Kidney (tissue), 14 donors: Measurements from ENCODE around the gene OR10X1. TPM values are rescaled to one million over a fixed set of nuclear protein-coding genes. Genes with fewer than 3 reads are reported as not detected.

ENCODE experiments used
- DNase-seq, 5 donors: peaks; one replicate each; pipeline ENCODE4 v3.0.0-alpha.2; 2013 to 2020
- FAIRE-seq: peaks from 2 replicates; lab custom pipeline; 2012; peaks lifted over from hg19 to GRCh38; lab: Jason Lieb, UNC
- H3K27ac ChIP-seq, 2 donors: one replicate each; pipeline ENCODE4 v1.7.0; 2013; ENCODE audit warnings: low read depth in 2 of 2, low read length in 2 of 2, inconsistent platforms in 1 of 2
- H3K27me3 ChIP-seq: one replicate; pipeline ENCODE4 v1.7.1; 2013; ENCODE audit warnings: low read length, inconsistent platforms; ENCODE audit not compliant: control insufficient read depth, insufficient read depth
- H3K36me3 ChIP-seq, 3 donors: one replicate each; pipeline versions ENCODE4 v1.7.0 to v1.7.1; 2013; ENCODE audit warnings: low read length in 3 of 3, control low read depth in 1 of 3, inconsistent platforms in 1 of 3; ENCODE audit not compliant: insufficient read depth in 3 of 3, control insufficient read depth in 2 of 3
- H3K4me1 ChIP-seq, 3 donors: one replicate each; pipeline versions ENCODE4 v1.7.0 to v1.7.1; 2013; ENCODE audit warnings: low read length in 3 of 3, inconsistent platforms in 1 of 3, low read depth in 1 of 3; ENCODE audit not compliant: control insufficient read depth in 2 of 3, insufficient read depth in 2 of 3
- H3K4me3 ChIP-seq, 3 donors: one replicate each; pipeline versions ENCODE4 v1.7.0 to v1.8.1; 2013; ENCODE audit warnings: low read length in 3 of 3, control low read depth in 1 of 3, inconsistent platforms in 1 of 3
- H3K9ac ChIP-seq, 3 donors: one replicate each; pipeline versions ENCODE4 v1.7.0 to v1.7.1; 2013; ENCODE audit warnings: low read length in 3 of 3, control low read depth in 1 of 3, inconsistent platforms in 1 of 3
- H3K9me3 ChIP-seq, 3 donors: one replicate each; pipeline versions ENCODE4 v1.7.0 to v1.7.1; 2013; ENCODE audit warnings: low read length in 3 of 3, control low read depth in 1 of 3, inconsistent platforms in 1 of 3; ENCODE audit not compliant: control insufficient read depth in 2 of 3, insufficient read depth in 1 of 3
- CTCF ChIP-seq: IDR thresholded peaks from 3 replicates; pipeline ENCODE4 v1.5.1; 2012; ENCODE audit warnings: mild to moderate bottlenecking, moderate library complexity, borderline replicate concordance; ENCODE audit not compliant: insufficient read depth; ENCODE audit errors: extremely low read depth
- intact Hi-C: fragments of 100-400 bp; cut with DNase I; formaldehyde crosslinking; loops from one replicate; pipeline ENCODE4 v1.11.1; 2022
- polyA plus RNA-seq: library from polyadenylated mRNA; stranded (reverse); fragments of 350-450 nt; fragmentation: Illumina TruSeq; extraction: RNeasy Lipid Tissue Mini Kit (QIAGEN cat#74804); gene quantifications from one replicate; pipeline ENCODE4 v1.2.3, GENCODE V29; 2014; ENCODE audit warnings: low read depth, low replicate concordance; ENCODE audit not compliant: insufficient read depth
- total RNA-seq: library from RNA; stranded (reverse); fragmentation: NEBNext Ultra II Directional; extraction: Animal tissue kit (Norgen Biotek cat#: 25700); gene quantifications from one replicate; pipeline ENCODE4 v1.2.1, GENCODE V29; 2021
- donor health status: control.
- donor health status: control.
- donor health status: control.
- donor health status: control.
- donor health status: control.
- donor health status: DM: yes; HTN: yes; CAD: no.
- donor health status: Normal renal cell carcinoma (clear cell type).

Gene OR10X1
- total and polyA plus RNA-seq, 2 donors from 2014 or later, result not detected

GRCh38 chr1:158552296-158552695, 27.4 kb downstream of the OR10X1 start:
- no peak for TF ChIP-seq CTCF
- Histone ChIP-seq H3K36me3 (no peaks in the 10 kb centered on the region), H3K27ac (no peak overlapping the region), H3K27me3 (no peaks in the 10 kb centered on the region), H3K4me3 (no peak overlapping the region), H3K4me1 (no peaks in the 10 kb centered on the region), H3K9ac (no peak overlapping the region), H3K9me3 (no peaks in the 10 kb centered on the region)
- FAIRE-seq (no peak), DNase-seq (no peak)
- intact Hi-C loops, result no loop called here

- intact Hi-C loops, result no loop called here
- no peak for TF ChIP-seq CTCF
Measured at GRCh38 chr1:158547533-158547932, 32.2 kb downstream of the OR10X1 start.

GRCh38 chr1:158537609-158538008, 42.1 kb downstream of the OR10X1 start:
- Histone ChIP-seq H3K9me3 (peaks cover 0 to 2% (median 0%) of the 10 kb centered on the region in 3 donors), H3K27ac (no peak overlapping the region), H3K9ac (no peak overlapping the region), H3K27me3 (no peaks in the 10 kb centered on the region), H3K36me3 (no peaks in the 10 kb centered on the region), H3K4me1 (no peaks in the 10 kb centered on the region), H3K4me3 (no peak overlapping the region)
- intact Hi-C loops, result no loop called here
- TF ChIP-seq CTCF, result no peak
- DNase-seq, result no peak
- FAIRE-seq, result no peak

More at GRCh38 chr1:158547533-158547932, 32.2 kb downstream of the OR10X1 start:
- no peaks in the 10 kb centered on the region for H3K27me3 ChIP-seq
- FAIRE-seq (no peak), DNase-seq (no peak)
- no peak overlapping the region for H3K9ac ChIP-seq
- H3K4me1 ChIP-seq, result no peaks in the 10 kb centered on the region
- no peak overlapping the region for H3K27ac ChIP-seq
- no peaks in the 10 kb centered on the region for H3K9me3 ChIP-seq
- no peaks in the 10 kb centered on the region for H3K36me3 ChIP-seq
- H3K4me3 ChIP-seq, result no peak overlapping the region

- peaks cover 0 to 2% (median 0%) of the 10 kb centered on the region in 3 donors for H3K9me3 ChIP-seq
- no peaks in the 10 kb centered on the region for H3K27me3 ChIP-seq
- no peak overlapping the region for H3K4me3 ChIP-seq
- DNase-seq (peak in 2 of 5 donors; percentile 9 to 33), FAIRE-seq (no peak)
- no peaks in the 10 kb centered on the region for H3K36me3 ChIP-seq
- H3K9ac ChIP-seq, result no peak overlapping the region
- no peak overlapping the region for H3K27ac ChIP-seq
- no peak for TF ChIP-seq CTCF
- no peaks in the 10 kb centered on the region for H3K4me1 ChIP-seq
- intact Hi-C loops, result no loop called here
Measured at GRCh38 chr1:158534496-158534895, 45.2 kb downstream of the OR10X1 start.
